H1 (cell line): Measurements from ENCODE around the gene PRUNE1. TPM values are rescaled to one million over a fixed set of nuclear protein-coding genes. Genes with fewer than 3 reads are reported as not detected.

Source experiments
- ATF2 ChIP-seq: IDR thresholded peaks from 2 replicates; pipeline ENCODE4 v1.6.1; 2012; ENCODE audit warnings: low read length, inconsistent platforms
- polyA plus RNA-seq, 7 experiments: library from polyadenylated mRNA; depleted of rRNA in 3 of 7; stranded (reverse) in 5 of 7; unstranded in 2 of 7; fragments of >200 nt in 5 of 7; fragments of 200-250 nt in 2 of 7; gene quantifications; 1 replicate in 5 of 7; 2 replicates in 1 of 7; 4 replicates in 1 of 7; pipeline versions ENCODE4 v1.2.1 to v1.2.3, GENCODE V29; 2011 to 2013; ENCODE audit warnings: missing spikeins in 2 of 7, mixed read lengths in 2 of 7
- total RNA-seq: library from RNA; stranded (reverse); fragmentation: NEBNext Ultra II Directional; extraction: Animal tissue kit (Norgen Biotek cat#: 25700); gene quantifications from 2 replicates; pipeline ENCODE4 v1.2.1, GENCODE V29; 2021

PRUNE1 gene
- total and polyA plus RNA-seq, 2 of the 8 experiments (the other 6 are each of a cell fraction or from before 2014, with no cell fraction given): 32.8 to 54.2 TPM

DNA sequence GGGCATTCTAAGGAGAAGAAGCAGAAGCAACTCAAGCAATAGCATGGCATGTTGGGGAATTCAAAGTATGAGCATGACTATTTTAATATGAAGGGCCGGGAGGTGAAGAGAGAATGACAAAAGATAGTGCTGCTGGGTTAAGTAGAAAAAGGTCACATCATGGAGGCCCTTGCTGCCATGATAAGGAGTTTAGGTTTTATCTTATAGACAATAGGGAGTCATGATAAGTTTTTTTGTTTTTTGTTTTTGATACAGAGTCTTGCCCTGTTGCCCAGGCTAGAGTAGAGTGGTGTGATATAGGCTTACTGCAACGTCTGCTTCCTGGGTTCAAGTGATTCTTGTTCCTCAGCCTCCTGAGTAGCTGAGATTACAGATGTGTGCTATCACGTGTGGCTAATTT, 31.3 kb downstream of the PRUNE1 start (continued):
- TF ChIP-seq ATF2: no peak
